GM19099 (cell line): ENCODE measurements around the gene KRT28.

ENCODE experiments used
- POLR2A ChIP-seq: IDR thresholded peaks from 3 replicates; pipeline ENCODE4 v1.6.1; 2011; ENCODE audit warnings: low read depth; ENCODE audit not compliant: insufficient read length; ENCODE audit errors: extremely low read depth

Gene KRT28

GRCh38 chr17:40799859-40800258 is at the start of gene KRT28:
KRT28 (minus strand) TSS chr17:40799959; CDS start chr17:40799893, 66 bp downstream.
- no peak for TF ChIP-seq POLR2A

- no peak for TF ChIP-seq POLR2A
Observed at GRCh38 chr17:40848583-40849235, 49.0 kb upstream of the KRT28 start.

- TF ChIP-seq POLR2A = no peak
Observed at GRCh38 chr17:40846515-40847144, 46.9 kb upstream of the KRT28 start.

- no peak for TF ChIP-seq POLR2A
Observed at GRCh38 chr17:40844671-40845107, 44.9 kb upstream of the KRT28 start.

- TF ChIP-seq POLR2A = no peak
Observed at GRCh38 chr17:40843242-40843641, 43.5 kb upstream of the KRT28 start.

GRCh38 chr17:40841246-40841645 is 41.5 kb upstream of the KRT28 start:
- TF ChIP-seq POLR2A = no peak

GRCh38 chr17:40839194-40839593 is 39.4 kb upstream of the KRT28 start:
- TF ChIP-seq POLR2A = no peak

- no peak for TF ChIP-seq POLR2A
Observed at GRCh38 chr17:40836020-40836419, 36.3 kb upstream of the KRT28 start.

GRCh38 chr17:40833882-40834281 is 34.1 kb upstream of the KRT28 start:
- no peak for TF ChIP-seq POLR2A

GRCh38 chr17:40832840-40833239 is 33.1 kb upstream of the KRT28 start:
- TF ChIP-seq POLR2A = no peak

- no peak for TF ChIP-seq POLR2A
Observed at GRCh38 chr17:40830085-40830776, 30.5 kb upstream of the KRT28 start.

- TF ChIP-seq POLR2A = no peak
Observed at GRCh38 chr17:40828454-40829044, 28.8 kb upstream of the KRT28 start.

- no peak for TF ChIP-seq POLR2A
Observed at GRCh38 chr17:40827746-40828453, 28.1 kb upstream of the KRT28 start.

GRCh38 chr17:40825599-40825998 is 25.8 kb upstream of the KRT28 start:
- no peak for TF ChIP-seq POLR2A
